Ovary (tissue), 9 donors: Measurements from ENCODE around the gene NBEAL2. TPM values are rescaled to one million over a fixed set of nuclear protein-coding genes. Genes with fewer than 3 reads are reported as not detected.

Experiments
- DNase-seq, 5 donors: peaks; one replicate each; pipeline ENCODE4 v3.0.0-alpha.2; 2019 to 2020
- H3K27ac ChIP-seq, 2 donors: fragments of 200-600 bp; one replicate each; pipeline versions ENCODE4 v1.5.1 to v1.8.0; 2019 to 2022
- H3K27me3 ChIP-seq: fragments of 200-600 bp; one replicate; pipeline ENCODE4 v1.8.0; 2022
- H3K36me3 ChIP-seq: fragments of 200-600 bp; sonication (generic); one replicate; pipeline ENCODE4 v1.5.1; 2019
- H3K4me1 ChIP-seq: one replicate; pipeline ENCODE4 v1.8.1; 2013; ENCODE audit warnings: mild to moderate bottlenecking, moderate library complexity; ENCODE audit not compliant: insufficient read depth
- H3K4me3 ChIP-seq: fragments of 200-600 bp; sonication (generic); one replicate; pipeline ENCODE4 v1.5.1; 2017
- H3K9me3 ChIP-seq, 2 donors: fragments of 200-600 bp in 1 of 2; sonication (generic) in 1 of 2; one replicate each; pipeline versions ENCODE4 v1.5.1 to v1.8.1; 2013 to 2019; ENCODE audit warnings: mild to moderate bottlenecking in 1 of 2, moderate library complexity in 1 of 2
- CTCF ChIP-seq, 3 donors: fragments of 450-650 bp in 2 of 3; fragments of 200-600 bp in 1 of 3; IDR thresholded peaks; one replicate each; pipeline versions ENCODE4 v1.5.1 to v1.8.0; 2016 to 2022; ENCODE audit warnings: antibody characterized with exemption in 3 of 3, mild to moderate bottlenecking in 1 of 3
- EP300 ChIP-seq: sonication (generic); formaldehyde crosslinking; IDR thresholded peaks from one replicate; pipeline ENCODE4 v1.6.1; 2017; ENCODE audit warnings: antibody characterized with exemption
- POLR2A ChIP-seq: fragments of 450-650 bp; IDR thresholded peaks from one replicate; pipeline ENCODE4 v1.6.1; 2017; ENCODE audit warnings: antibody characterized with exemption, mild to moderate bottlenecking, moderate library complexity
- WGBS, 3 donors: extraction: QIAGEN DNeasy Blood & Tissue Kit in 1 of 3; methylation state at CpG; one replicate each; pipeline versions ENCODE4 v1.1.5 to v1.1.7; 2013 to 2017; 5-methylcytosine and 5-hydroxymethylcytosine counted together
- intact Hi-C, 4 donors: fragments of 100-400 bp; cut with DNase I; formaldehyde crosslinking; loops; one replicate each; pipeline versions ENCODE4 v1.11.0 to v1.15.1; 2022 to 2023
- polyA plus RNA-seq, 2 donors: library from polyadenylated mRNA; stranded (reverse); fragments of 200-250 nt in 1 of 2; fragments of 350-450 nt in 1 of 2; fragmentation: Illumina TruSeq in 1 of 2; extraction: RNeasy Lipid Tissue Mini Kit (QIAGEN cat#74804) in 1 of 2; gene quantifications; one replicate each; pipeline ENCODE4 v1.2.3, GENCODE V29; 2013 to 2014
- total RNA-seq, 7 donors: library from RNA; depleted of rRNA in 2 of 7; stranded (reverse); fragments of >200 nt in 2 of 7; fragmentation: NEBNext Ultra II Directional in 3 of 7; extraction: Animal tissue kit (Norgen Biotek cat#: 25700) in 3 of 7; gene quantifications; one replicate each; pipeline versions ENCODE4 v1.1.0 to v1.2.4, GENCODE V29; 2016 to 2023
- donor health status: DM: no; HTN: no; CAD: no; lungs with moderate emphysema.
- donor health status: DM: no; HTN: no; CAD: no.
- donor health status: Bipolar disorder and iron deficiency.
- donor health status: DM: yes; HTN: yes; CAD: no.
- donor health status: DM: no; HTN: no; CAD: no.
- donor health status: DM: yes; HTN: yes; CAD: no.

NBEAL2 gene
- total and polyA plus RNA-seq, 9 donors: 3.4 to 19.1 (median 13.7) TPM

- TF ChIP-seq POLR2A (no peak), CTCF (IDR thresholded peaks at IDR 0.05) (no peak), EP300 (no peak)
- no peak overlapping the region for H3K4me3 ChIP-seq
- H3K27ac ChIP-seq: no peak overlapping the region
- intact Hi-C loops: no loop called here
- no peaks in the 10 kb centered on the region for H3K36me3 ChIP-seq
- DNase-seq: no peak
- WGBS, 3 donors: 62 to 65% (median 62%) methylated on average over 19 of the region's 19 CpGs
- H3K9me3 ChIP-seq: no peaks in the 10 kb centered on the region
- peaks cover 44% of the 10 kb centered on the region for H3K4me1 ChIP-seq
- H3K27me3 ChIP-seq: no peaks in the 10 kb centered on the region
These were observed 31.3 kb upstream of the NBEAL2 start for GRCh38 chr3:46947981-46948791.

DNA sequence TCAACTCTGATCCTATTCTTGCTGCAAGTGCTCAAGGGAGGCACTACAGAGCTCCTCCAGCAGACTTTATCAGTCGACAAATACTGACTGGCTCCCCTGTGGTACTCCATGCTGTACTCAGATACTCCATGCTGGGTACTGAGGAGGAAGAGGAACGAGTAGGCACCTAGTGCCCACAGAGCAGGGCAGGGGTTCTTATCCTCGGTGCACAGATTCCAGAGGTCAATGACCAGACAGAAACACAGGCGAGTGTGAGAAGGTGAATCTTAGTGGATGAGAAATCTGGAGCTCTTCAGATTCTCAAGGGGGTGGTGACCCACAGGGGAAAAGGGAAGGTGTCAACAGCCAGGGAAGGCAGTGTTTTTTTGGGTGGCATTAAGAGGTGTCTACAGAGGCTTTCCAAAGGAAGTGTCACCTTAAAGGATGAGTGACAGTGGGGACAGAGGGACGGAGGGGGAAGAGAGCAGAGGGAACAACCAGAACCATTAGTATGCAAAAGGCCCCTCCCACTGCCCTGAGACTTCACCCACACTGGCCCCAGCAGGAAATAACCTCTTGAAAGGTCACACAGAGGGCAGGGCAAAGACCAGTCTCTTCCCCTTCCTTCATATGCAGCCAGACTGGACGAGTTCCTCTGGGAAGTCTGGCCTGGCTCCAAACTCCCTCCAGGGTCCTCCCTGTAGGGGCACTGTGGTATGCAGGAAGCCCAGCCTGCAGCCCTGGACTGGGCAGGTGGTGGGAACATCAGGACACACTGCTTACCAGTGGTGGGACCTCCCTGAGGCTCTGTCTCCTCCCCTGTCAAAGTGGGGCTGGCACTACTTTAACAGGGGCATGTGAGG lies 30.4 kb upstream of the NBEAL2 start:
- intact Hi-C loops: loop anchor here in 1 of 4 donors (1.0 kb wide), 1 partner anchor 10 kb away; no protein-coding TSS in a partner anchor
- Histone ChIP-seq H3K36me3 (no peaks in the 10 kb centered on the region), H3K4me1 (peaks cover 39% of the 10 kb centered on the region), H3K4me3 (no peak overlapping the region), H3K27ac (no peak overlapping the region), H3K27me3 (no peaks in the 10 kb centered on the region), H3K9me3 (no peaks in the 10 kb centered on the region)
- TF ChIP-seq CTCF (IDR thresholded peaks at IDR 0.05) (no peak), POLR2A (no peak), EP300 (no peak)
- 64 to 74% (median 70%) methylated on average over 6 of the region's 6 CpGs for WGBS, 3 donors
- DNase-seq: no peak

- no peaks in the 10 kb centered on the region for H3K36me3 ChIP-seq
These were observed 29.3 kb upstream of the NBEAL2 start for GRCh38 chr3:46950177-46950576.

More at GRCh38 chr3:46950177-46950576, 29.3 kb upstream of the NBEAL2 start:
- no peak for TF ChIP-seq POLR2A
- TF ChIP-seq EP300: no peak
- no peak for TF ChIP-seq CTCF (IDR thresholded peaks at IDR 0.05)
- H3K27ac ChIP-seq: no peak overlapping the region
- WGBS, 3 donors: 95 to 100% (median 96%) methylated on average over 2 of the region's 2 CpGs
- DNase-seq: no peak
- H3K9me3 ChIP-seq: no peaks in the 10 kb centered on the region
- peaks cover 38% of the 10 kb centered on the region for H3K4me1 ChIP-seq
- H3K27me3 ChIP-seq: no peaks in the 10 kb centered on the region
- no peak overlapping the region for H3K4me3 ChIP-seq
- intact Hi-C loops: no loop called here
